ENCODE results near the gene CCT2.

Gene CCT2

GRCh38 chr12:69642531-69642930, 57.3 kb downstream of the CCT2 start:
- no peak for DNase-seq (ENCODE audit: low spot score)

GRCh38 chr12:69644511-69644910, 59.3 kb downstream of the CCT2 start:
- no peak for DNase-seq (ENCODE audit: low spot score)

- no peak for DNase-seq (ENCODE audit: low spot score)
Measured at GRCh38 chr12:69645031-69645430, 59.8 kb downstream of the CCT2 start.

- DNase-seq (ENCODE audit: low spot score), result no peak
Measured at GRCh38 chr12:69647178-69647577, 61.9 kb downstream of the CCT2 start.

- no peak for DNase-seq (ENCODE audit: low spot score)
Measured at GRCh38 chr12:69648476-69648875, 63.2 kb downstream of the CCT2 start.

GRCh38 chr12:69649529-69649928, 64.3 kb downstream of the CCT2 start:
- DNase-seq (ENCODE audit: low spot score), result no peak

Data from globus pallidus (tissue), 1 donor.